ENCODE measurements around the gene HNRNPA0.
"Not testable (repeated sequence)": the region's sequence is repeated elsewhere in the genome, so short reads cannot be mapped to it uniquely, and the experiment has no call there.

Gene HNRNPA0

DNA sequence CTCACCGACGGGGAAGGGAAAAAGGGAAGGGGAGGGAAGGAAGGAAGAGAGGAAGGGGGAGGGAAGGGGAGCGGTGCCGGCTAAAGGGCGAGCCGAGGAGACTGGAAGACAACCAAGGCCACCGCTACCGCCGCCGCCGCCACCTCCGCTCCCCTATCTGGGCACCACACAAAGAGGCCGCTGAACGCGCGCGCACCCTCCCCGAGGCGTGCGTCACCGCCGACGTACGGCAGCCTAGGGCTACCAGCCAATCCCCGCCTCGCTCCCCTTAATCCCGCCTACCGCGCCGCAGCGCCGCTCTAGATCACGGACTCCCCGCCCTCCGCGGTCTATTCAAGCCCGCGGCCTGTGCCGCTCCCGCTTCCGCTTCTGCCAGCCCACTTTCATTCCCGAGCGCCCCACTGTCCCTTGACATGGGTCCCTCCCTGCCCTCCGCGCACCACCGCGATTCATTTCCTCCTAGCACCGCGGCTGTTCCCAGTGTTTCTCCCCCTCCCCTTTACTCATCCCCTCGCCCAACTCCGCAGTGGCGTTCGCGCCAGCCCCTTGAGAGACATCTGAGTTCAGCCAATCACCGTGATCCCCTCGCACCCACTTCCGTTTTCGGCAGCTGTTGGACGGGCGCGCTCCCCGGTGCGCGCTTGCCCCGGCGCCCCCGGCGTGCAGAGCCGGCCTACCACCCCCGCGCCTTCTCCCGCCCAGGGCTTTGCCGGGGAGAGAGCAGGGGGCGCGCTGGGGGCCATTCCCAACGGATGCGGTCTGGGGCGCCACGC, at the start of gene HNRNPA0:
TSS of gene HNRNPA0 (minus strand) at position 176 of the 773 bp plus-strand sequence. CDS start 297 bp downstream, outside the sequence.
- H3K9me3 Mint-ChIP-seq, result no peaks in the 10 kb centered on the region
- H3K4me1 Mint-ChIP-seq, result peaks cover 27% of the 10 kb centered on the region
- H3K36me3 Mint-ChIP-seq, result peaks cover 30% of the 10 kb centered on the region
- H3K4me3 Mint-ChIP-seq, result peak within 1 kb of the TSS; percentile 92
- no peaks in the 10 kb centered on the region for H3K27me3 Mint-ChIP-seq
- peak; percentile 95 for ATAC-seq
- peak within 1 kb of the TSS; percentile 97 for H3K27ac Mint-ChIP-seq

DNA sequence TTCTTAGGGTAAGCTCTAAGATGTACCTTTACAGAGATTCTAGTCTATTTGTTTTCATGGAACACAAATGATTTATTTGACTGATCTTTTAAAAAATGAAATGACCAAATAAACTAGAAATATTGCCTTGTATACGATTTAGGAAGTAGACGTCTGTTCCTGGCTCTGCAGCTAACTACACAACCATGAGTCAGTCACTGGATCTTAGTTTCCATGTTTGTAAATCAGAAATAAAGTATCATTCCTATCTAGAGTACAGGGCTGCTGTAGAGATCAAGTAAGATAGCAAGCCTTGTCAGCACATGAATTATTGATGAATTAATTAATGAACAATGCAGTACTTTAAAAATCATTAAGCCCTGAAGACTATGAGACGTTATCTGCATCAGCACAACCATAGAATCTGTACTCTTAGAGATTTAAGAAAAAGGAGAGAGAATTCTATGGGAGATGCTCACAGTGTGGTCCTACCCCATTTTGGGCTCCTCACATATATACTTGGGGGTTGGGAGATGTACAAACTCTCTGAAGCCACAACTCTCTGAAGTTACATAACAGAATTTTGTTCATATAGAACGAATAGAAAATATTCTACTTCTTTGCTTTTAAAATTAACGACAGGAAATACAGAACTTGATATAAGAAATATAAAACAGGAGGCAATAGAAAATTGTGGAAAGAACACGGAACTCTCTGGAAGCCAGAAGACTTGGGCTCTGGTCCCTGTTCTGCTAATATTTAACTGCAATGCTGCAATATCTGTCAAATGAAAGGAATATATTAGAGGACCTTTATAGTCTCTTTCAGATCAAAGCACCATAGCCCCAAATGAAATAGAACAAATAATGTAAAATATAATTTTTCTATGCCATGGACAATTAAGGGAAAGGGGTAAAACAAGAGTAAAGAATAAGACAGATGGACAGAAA, 48.4 kb upstream of the HNRNPA0 start:
- H3K27ac Mint-ChIP-seq, result no peak overlapping the region
- peaks cover 3% of the 10 kb centered on the region for H3K4me1 Mint-ChIP-seq
- H3K4me3 Mint-ChIP-seq, result no peak overlapping the region
- no peak for ATAC-seq
- no peaks in the 10 kb centered on the region for H3K9me3 Mint-ChIP-seq
- no peaks in the 10 kb centered on the region for H3K36me3 Mint-ChIP-seq
- no peaks in the 10 kb centered on the region for H3K27me3 Mint-ChIP-seq

DNA sequence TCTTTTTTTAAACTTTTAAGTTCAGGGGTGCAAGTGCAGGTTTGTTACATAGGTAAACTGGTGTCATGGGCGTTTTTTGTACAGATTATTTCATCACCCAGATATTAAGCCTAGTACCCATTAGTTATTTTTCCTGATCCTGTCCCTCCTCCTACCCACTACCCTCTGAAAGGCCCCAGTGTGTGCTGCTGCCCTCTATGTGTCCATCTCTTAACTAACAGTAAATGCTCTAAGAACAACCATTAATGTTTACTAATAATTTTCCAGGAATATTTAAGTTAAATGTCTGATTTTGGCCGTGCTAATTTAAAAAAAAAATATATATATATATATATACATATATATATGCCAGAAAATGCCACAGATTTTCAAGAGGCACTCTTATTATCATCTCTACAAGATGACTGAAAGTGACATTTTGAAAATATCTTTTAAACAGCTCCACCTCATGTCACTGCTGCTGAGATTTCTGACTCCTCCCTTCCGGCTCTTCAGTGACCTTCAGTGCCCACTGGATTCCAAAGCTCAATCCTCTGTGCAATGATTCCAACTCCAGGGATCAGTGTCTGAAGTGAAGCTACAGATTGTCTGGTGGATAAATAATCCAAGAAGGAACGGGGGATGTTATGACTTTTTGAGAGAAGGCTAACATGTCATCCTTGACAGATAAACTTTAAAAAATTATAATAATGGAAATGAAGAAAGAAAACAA, 46.7 kb upstream of the HNRNPA0 start:
- Mint-ChIP-seq H3K27me3 (no peaks in the 10 kb centered on the region), H3K4me1 (no peaks in the 10 kb centered on the region), H3K36me3 (no peaks in the 10 kb centered on the region), H3K27ac (no peak overlapping the region), H3K4me3 (no peak overlapping the region), H3K9me3 (no peaks in the 10 kb centered on the region)
- ATAC-seq, result no peak

DNA sequence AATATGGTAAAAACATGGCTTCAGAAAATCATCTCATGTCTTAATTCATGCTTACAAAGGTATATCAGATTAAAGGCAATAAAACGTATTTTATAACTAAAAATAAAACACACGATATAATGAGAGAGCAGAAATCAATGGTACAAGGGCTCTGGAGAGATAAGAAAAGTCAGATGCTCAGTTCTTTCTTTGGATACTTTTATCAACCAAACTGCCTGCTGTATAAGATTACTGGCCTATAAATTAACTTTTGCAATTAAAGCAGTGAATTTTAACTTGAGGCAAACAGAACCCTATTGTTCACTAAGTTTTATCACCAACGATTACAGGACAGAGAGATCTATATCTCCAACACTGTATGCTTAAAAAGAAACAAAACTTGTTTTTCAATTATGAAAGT, 42.1 kb upstream of the HNRNPA0 start:
- no peak for ATAC-seq
- Mint-ChIP-seq H3K4me1 (no peaks in the 10 kb centered on the region), H3K27ac (no peak overlapping the region), H3K4me3 (no peak overlapping the region), H3K27me3 (no peaks in the 10 kb centered on the region), H3K9me3 (no peaks in the 10 kb centered on the region), H3K36me3 (no peaks in the 10 kb centered on the region)

DNA sequence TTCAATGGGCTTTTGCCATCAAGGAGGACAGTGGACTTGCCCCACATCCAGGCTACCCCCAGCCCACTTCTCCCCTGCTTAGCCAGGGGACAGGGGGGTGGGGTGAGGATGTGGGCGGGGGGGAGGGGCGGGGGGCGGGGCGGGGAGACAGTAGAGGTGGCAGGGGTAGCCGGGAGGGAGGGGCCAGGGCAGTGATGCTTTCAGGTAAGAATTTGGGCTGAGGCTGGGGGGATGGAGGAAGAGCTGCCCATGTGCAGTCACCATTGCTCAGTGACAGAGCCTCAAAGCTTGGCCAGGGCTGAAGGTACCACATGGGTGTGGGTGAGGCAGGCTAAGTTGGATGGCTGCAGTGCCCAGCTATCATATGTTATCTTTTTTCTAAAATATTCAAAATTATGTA, 40.7 kb upstream of the HNRNPA0 start:
- no peak for ATAC-seq

DNA sequence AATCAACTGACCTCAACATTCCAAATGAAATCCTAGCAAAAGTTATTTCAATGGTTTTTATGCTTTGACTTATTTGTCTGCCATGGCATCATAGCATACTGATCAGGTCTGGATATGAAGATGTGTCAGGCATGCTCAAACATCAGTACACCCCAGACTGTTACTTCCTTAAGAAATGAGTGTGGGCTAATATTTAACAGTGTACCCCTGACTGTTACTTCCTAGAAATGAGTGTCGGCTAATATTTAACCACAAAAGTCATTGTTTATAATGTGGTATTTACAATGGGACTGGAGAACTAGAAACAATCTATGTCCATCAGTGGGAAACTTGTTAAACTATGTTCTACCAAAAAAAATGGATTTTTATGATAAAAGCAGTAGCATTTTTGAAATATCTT, 38.1 kb upstream of the HNRNPA0 start:
- no peak for ATAC-seq
- peaks cover 3% of the 10 kb centered on the region for H3K9me3 Mint-ChIP-seq

More for the DNA sequence above, 40.7 kb upstream of the HNRNPA0 start:
- H3K9me3 Mint-ChIP-seq, result no peaks in the 10 kb centered on the region
- no peaks in the 10 kb centered on the region for H3K27me3 Mint-ChIP-seq
- no peak overlapping the region for H3K27ac Mint-ChIP-seq
- no peaks in the 10 kb centered on the region for H3K36me3 Mint-ChIP-seq
- no peaks in the 10 kb centered on the region for H3K4me1 Mint-ChIP-seq
- no peak overlapping the region for H3K4me3 Mint-ChIP-seq

DNA sequence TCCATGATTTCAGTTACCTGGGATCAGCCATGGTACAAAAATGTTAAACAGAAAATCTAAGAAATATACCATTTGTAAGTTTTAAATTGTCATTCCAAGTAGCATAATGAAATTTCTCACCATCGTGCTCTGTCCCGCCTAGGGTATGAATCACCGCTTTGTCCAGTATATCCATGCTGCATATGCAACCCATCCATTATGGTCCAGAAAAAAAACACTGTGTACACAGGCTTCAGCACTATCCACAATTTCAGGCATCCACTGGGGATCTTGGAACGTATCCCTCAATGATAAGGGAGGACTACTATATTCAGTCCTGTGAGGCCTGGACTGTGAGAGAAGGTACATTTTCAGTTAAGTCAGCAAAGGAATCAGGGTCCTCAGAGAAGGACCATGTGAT, 37.6 kb upstream of the HNRNPA0 start:
- Mint-ChIP-seq H3K9me3 (peaks cover 3% of the 10 kb centered on the region), H3K36me3 (no peaks in the 10 kb centered on the region), H3K4me3 (no peak overlapping the region), H3K27ac (no peak overlapping the region), H3K4me1 (peaks cover 12% of the 10 kb centered on the region), H3K27me3 (no peaks in the 10 kb centered on the region)
- no peak for ATAC-seq

More for the DNA sequence above, 38.1 kb upstream of the HNRNPA0 start:
- Mint-ChIP-seq H3K27me3 (no peaks in the 10 kb centered on the region), H3K4me1 (peaks cover 7% of the 10 kb centered on the region), H3K27ac (no peak overlapping the region), H3K36me3 (no peaks in the 10 kb centered on the region), H3K4me3 (no peak overlapping the region)

DNA sequence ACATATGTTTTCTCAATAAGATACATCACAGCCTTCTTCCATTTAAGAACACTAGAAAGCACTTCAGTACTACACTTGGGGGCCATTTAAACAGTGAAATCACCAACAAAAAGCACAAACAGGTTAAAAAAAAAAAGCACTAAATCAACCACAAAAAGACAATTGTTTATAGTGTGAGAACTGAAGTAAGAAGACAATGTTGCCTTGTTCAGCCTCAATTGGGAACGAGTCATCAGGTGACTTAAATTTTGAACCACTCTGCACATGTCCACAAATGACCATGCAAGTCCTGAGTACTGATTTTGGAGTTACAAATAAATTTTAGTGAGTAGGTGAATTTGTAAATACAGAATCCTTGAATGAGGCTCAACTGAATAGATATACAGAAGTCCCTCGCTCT, 37.2 kb upstream of the HNRNPA0 start:
- H3K9me3 Mint-ChIP-seq, result peaks cover 3% of the 10 kb centered on the region
- H3K36me3 Mint-ChIP-seq, result no peaks in the 10 kb centered on the region
- peaks cover 16% of the 10 kb centered on the region for H3K4me1 Mint-ChIP-seq
- no peak overlapping the region for H3K4me3 Mint-ChIP-seq
- no peak for ATAC-seq
- no peak overlapping the region for H3K27ac Mint-ChIP-seq
- H3K27me3 Mint-ChIP-seq, result no peaks in the 10 kb centered on the region

DNA sequence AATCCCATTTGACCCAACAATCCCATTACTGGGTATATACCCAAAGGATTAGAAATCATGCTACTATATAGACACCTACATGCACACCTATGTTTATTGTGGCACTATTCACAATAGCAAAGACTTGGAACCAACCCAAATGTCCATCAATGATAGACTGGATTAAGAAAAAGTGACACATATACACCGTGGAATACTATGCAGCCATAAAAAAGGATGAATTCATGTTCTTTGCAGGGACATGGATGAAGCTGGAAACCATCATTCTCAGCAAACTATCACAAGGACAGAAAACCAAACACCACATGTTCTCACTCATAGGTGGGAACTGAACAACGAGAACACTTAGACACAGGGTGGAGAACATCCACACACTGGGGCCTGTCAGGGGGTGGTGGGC, 34.4 kb upstream of the HNRNPA0 start:
- Mint-ChIP-seq H3K4me1 (peaks cover 16% of the 10 kb centered on the region), H3K36me3 (peaks cover 15% of the 10 kb centered on the region)
- H3K4me3 Mint-ChIP-seq, H3K9me3 Mint-ChIP-seq, H3K27ac Mint-ChIP-seq, ATAC-seq, H3K27me3 Mint-ChIP-seq: not testable (repeated sequence)

DNA sequence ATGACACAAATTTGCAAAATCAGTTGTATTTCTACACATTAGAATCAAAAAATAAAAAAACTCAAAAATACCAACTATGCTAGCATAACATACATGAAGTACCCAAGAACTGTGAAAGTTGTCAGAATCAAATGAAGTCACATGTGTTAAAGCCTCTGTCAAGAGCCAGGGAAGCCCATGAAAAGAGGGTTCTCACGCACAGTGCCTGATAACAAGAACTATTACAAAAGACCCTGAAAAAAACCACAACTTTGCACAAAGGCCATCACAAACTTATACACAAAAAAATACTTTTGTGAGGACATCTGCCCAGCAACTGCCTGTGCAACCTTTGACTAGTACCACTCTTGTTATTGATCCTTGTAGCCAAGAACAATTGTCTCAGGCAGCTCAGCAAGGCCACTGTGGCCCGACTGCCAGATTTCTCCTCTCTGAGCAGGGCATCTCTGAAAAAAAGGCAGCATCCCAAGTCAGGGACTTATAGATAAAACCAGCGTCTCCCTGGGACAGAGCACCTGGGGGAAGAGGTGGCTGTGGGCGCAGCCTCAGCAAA, 28.9 kb upstream of the HNRNPA0 start:
- no peak for ATAC-seq
- H3K4me3 Mint-ChIP-seq, result no peak overlapping the region
- H3K27ac Mint-ChIP-seq, result no peak overlapping the region
- H3K4me1 Mint-ChIP-seq, result peaks cover 26% of the 10 kb centered on the region
- H3K27me3 Mint-ChIP-seq, result no peaks in the 10 kb centered on the region
- H3K36me3 Mint-ChIP-seq, result peaks cover 15% of the 10 kb centered on the region
- H3K9me3 Mint-ChIP-seq, result no peaks in the 10 kb centered on the region

DNA sequence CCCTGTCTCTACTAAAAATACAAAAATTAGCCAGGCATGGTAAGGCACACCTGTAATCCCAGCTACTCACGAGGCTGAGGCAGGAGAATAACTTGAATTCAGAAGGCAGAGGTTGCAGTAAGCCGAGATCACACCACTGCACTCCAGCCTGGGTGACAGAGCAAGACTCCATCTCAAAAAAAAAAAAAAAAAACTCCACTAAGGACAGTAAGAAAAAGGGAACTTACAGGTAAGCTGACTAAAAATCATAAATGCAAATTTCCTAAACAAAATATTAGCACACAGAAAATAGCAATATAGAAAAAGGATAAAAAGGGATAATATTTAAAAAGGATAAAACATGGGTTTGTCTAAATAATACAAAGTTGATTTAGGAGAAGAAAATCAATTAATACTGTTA, 27.9 kb upstream of the HNRNPA0 start:
- no peaks in the 10 kb centered on the region for H3K9me3 Mint-ChIP-seq
- peaks cover 17% of the 10 kb centered on the region for H3K4me1 Mint-ChIP-seq
- H3K27ac Mint-ChIP-seq, result no peak overlapping the region
- no peak overlapping the region for H3K4me3 Mint-ChIP-seq
- no peak for ATAC-seq
- H3K27me3 Mint-ChIP-seq, result no peaks in the 10 kb centered on the region
- H3K36me3 Mint-ChIP-seq, result peaks cover 15% of the 10 kb centered on the region

DNA sequence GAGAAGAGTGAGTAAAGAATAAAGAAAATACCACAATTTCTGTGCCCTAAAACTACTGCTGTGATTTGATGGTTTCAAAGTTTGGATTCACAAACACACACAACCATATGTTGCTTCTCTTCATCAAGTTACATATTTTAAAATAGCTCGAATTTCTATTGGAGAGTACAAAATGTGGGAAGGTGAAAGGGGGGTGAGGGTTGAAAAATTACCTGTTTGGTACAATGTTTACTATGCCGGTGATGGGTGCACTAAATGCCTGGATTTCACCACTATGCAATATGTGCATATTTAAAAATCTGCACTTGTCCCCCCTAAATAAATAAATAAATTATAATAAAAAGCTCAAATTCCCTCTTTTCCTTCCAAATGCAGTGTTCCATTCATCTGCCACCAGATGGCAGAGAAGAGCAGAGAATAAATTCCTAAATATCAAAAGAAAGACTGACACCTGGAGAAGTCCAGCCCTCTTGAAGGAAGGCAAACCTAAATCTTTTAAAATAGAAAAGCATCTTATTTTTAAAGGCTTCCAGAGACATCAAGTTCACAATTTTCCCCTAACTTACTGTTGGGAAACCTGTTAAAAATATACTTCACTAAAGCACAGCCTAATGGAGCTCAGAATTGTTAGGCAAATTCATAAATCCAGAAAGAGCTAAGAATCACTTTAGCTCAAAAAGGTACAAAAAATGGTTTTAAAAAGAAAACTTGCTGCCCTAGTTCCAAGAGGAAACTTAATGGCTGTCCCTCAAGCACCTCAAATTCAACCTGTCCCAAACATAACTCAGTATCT, 24.8 kb upstream of the HNRNPA0 start:
- H3K4me3 Mint-ChIP-seq, result no peak overlapping the region
- no peaks in the 10 kb centered on the region for H3K27me3 Mint-ChIP-seq
- H3K27ac Mint-ChIP-seq, result no peak overlapping the region
- H3K4me1 Mint-ChIP-seq, result peaks cover 10% of the 10 kb centered on the region
- ATAC-seq, result no peak
- no peaks in the 10 kb centered on the region for H3K9me3 Mint-ChIP-seq
- H3K36me3 Mint-ChIP-seq, result peaks cover 2% of the 10 kb centered on the region

DNA sequence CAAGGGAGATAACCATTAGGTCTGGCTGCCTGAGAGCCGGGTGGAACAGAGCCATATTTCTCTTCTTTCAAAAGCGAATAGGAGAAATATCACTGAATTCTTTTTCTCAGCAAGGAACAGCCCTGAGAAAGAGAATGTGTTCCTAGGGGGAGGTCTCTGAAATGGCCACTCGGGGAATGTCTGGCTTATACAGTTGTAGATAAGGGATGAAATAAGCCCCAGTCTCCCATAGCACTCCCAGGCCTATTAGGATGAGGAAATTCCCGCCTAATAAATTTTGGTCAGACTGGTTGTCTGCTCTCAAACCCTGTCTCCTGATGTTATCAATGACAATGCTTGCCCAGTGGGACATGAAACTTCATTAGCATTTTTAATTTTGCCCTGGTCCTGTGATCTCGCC, 13.8 kb upstream of the HNRNPA0 start:
- peaks cover 10% of the 10 kb centered on the region for H3K9me3 Mint-ChIP-seq
- H3K4me1 Mint-ChIP-seq, H3K4me3 Mint-ChIP-seq, ATAC-seq, H3K27ac Mint-ChIP-seq, H3K27me3 Mint-ChIP-seq: not testable (repeated sequence)
- peaks cover 49% of the 10 kb centered on the region for H3K36me3 Mint-ChIP-seq

DNA sequence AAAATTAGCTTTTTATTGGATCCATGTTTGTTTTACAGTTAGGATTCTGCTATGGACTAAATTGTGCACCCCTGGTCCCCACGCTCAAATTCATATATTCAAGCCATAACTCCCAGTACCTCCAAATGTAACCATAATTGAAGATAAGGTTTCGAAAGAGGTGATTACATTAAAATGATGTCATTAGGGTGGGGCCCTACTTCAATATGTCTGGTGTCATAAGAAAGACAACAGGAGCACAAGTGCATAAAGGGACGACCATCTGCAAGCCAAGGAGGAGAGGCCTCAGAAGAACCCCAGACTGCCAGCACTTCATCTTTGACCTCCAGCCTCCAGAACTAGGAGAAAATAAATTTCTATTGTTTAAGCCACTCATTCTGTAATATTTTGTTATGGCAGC, 7.4 kb upstream of the HNRNPA0 start:
- Mint-ChIP-seq H3K36me3 (peaks cover 14% of the 10 kb centered on the region), H3K9me3 (peaks cover 2% of the 10 kb centered on the region), H3K27me3 (no peaks in the 10 kb centered on the region), H3K27ac (no peak overlapping the region), H3K4me3 (no peak overlapping the region), H3K4me1 (no peaks in the 10 kb centered on the region)
- no peak for ATAC-seq
